ENCODE data around the gene NKX3-2. TPM values are rescaled to one million over a fixed set of nuclear protein-coding genes. Genes with fewer than 3 reads are reported as not detected.

The NKX3-2 gene
- total and polyA plus RNA-seq, 2 of the 4 experiments (the other 2 are of a cell fraction): 0.05 TPM; not detected in 1

GRCh38 chr4:13511101-13511500, 33.2 kb downstream of the NKX3-2 start:
- Histone ChIP-seq H2BK5ac (ENCODE audit: low read depth, low read length, poor library complexity, severe bottlenecking) (no peak overlapping the region), H3K27ac (ENCODE audit: insufficient read depth, low read length) (no peak overlapping the region), H3K56ac (ENCODE audit: extremely low read depth, insufficient read depth, low read length) (no peak overlapping the region), H3K14ac (replicated peaks; ENCODE audit: low read depth, low read length) (no peak overlapping the region), H2BK15ac (ENCODE audit: low read depth, low read length) (no peak overlapping the region), H4K8ac (ENCODE audit: low read depth in 2 of 2, low read length in 2 of 2) (no peak overlapping the region), H2AK9ac (replicated peaks; ENCODE audit: low read depth, low read length, poor library complexity) (no peak overlapping the region), H3K9me3 (ENCODE audit: control insufficient read depth, insufficient read depth, low read length) (no peaks in the 10 kb centered on the region), H3K9me1 (ENCODE audit: insufficient read depth, low read length) (no peaks in the 10 kb centered on the region), H3K18ac (ENCODE audit: low read depth, low read length) (no peak overlapping the region), H3K79me1 (ENCODE audit: low read depth in 1 of 2, low read length in 2 of 2) (no peaks in the 10 kb centered on the region), H3K4me2 (ENCODE audit: low read depth, low read length) (no peak overlapping the region), H4K5ac (ENCODE audit: low read depth, low read length) (no peak overlapping the region), H3K4me3 (ENCODE audit: insufficient read depth, low read depth, low read length) (no peak overlapping the region), H3K36me3 (ENCODE audit: control insufficient read depth, insufficient read depth, low read length) (no peaks in the 10 kb centered on the region), H3K27me3 (ENCODE audit: control insufficient read depth, insufficient read depth, low read length) (no peaks in the 10 kb centered on the region; the same call in none of the 2 replicates), H2AK5ac (ENCODE audit: low read depth, low read length) (no peak overlapping the region), H2BK20ac (ENCODE audit: low read depth, low read length) (no peak overlapping the region), H4K91ac (ENCODE audit: insufficient read depth, low read depth, low read length) (no peak overlapping the region), H2BK120ac (ENCODE audit: low read depth, low read length) (no peak overlapping the region), H3K23ac (ENCODE audit: low read depth, low read length) (no peak overlapping the region), H2AFZ (replicated peaks; ENCODE audit: low read length, poor library complexity) (no peak overlapping the region), H3K9ac (ENCODE audit: low read depth, low read length) (no peak overlapping the region), H3K4ac (ENCODE audit: low read depth, low read length) (no peak overlapping the region), H3K4me1 (ENCODE audit: control insufficient read depth, insufficient read depth, low read length) (no peaks in the 10 kb centered on the region), H4K20me1 (ENCODE audit: insufficient read depth, low read length) (no peaks in the 10 kb centered on the region)
- ChIA-PET POLR2A (ENCODE audit: unreplicated experiment) (no interaction called here), CTCF (no interaction called here)
- BruUV-seq (replicated peaks): no TSS peak
- intact Hi-C loops (cut with micrococcal nuclease) (loop anchor here (10.0 kb wide), 1 partner anchor 916 kb away; no protein-coding TSS in a partner anchor), dilution Hi-C loops (cut with HindIII; ENCODE audit: low sequenced_read_pairs, unreplicated experiment) (no loop called here), in situ Hi-C loops (cut with MboI; ENCODE audit: low sequenced_read_pairs) (no loop called here)
- TF ChIP-seq CHD1 (IDR thresholded peaks at IDR 0.05; ENCODE audit: low read depth, low read length) (no peak), RAD21 (IDR thresholded peaks at IDR 0.05; ENCODE audit: low read length) (no peak), MAFK (IDR thresholded peaks at IDR 0.05; ENCODE audit: low read depth, low read length) (no peak), NFE2L2 (IDR thresholded peaks at IDR 0.05; ENCODE audit: low read depth, low read length) (no peak), ELK1 (IDR thresholded peaks at IDR 0.05; ENCODE audit: borderline replicate concordance, low read depth, low read length) (no peak), USF2 (IDR thresholded peaks at IDR 0.05; ENCODE audit: low read depth, low read length) (no peak), MXI1 (IDR thresholded peaks at IDR 0.05; ENCODE audit: borderline replicate concordance, low read depth, low read length) (no peak), SMC3 (IDR thresholded peaks at IDR 0.05; ENCODE audit: low read depth, low read length) (no peak), POLR2A (IDR thresholded peaks at IDR 0.05; ENCODE audit: low read depth, low read length) (no peak), FOS (IDR thresholded peaks at IDR 0.05; ENCODE audit: low read depth, low read length) (no peak), RCOR1 (IDR thresholded peaks at IDR 0.05; ENCODE audit: insufficient replicate concordance, low read length) (no peak), BHLHE40 (IDR thresholded peaks at IDR 0.05; ENCODE audit: low read depth, low read length) (no peak)
- no peak for DNase-seq
- ATAC-seq (ENCODE audit: low read depth): no peak
